Upper lobe of left lung (tissue), 6 donors: ENCODE results near the gene RHOT1. TPM values are rescaled to one million over a fixed set of nuclear protein-coding genes. Genes with fewer than 3 reads are reported as not detected.

Experiments used
- ATAC-seq, 2 donors: fragments of 200-7000 bp; cut with Tn5 transposase; one replicate each; pipeline ENCODE4 v1.9.1; 2022; ENCODE audit warnings: mild to moderate bottlenecking in 2 of 2, moderate library complexity in 2 of 2; ENCODE audit not compliant: low FRiP score in 2 of 2
- DNase-seq, 2 donors: peaks; one replicate each; pipeline ENCODE4 v3.0.0-alpha.2; 2019 to 2020
- H3K27ac ChIP-seq, 4 donors: fragments of 200-600 bp; sonication (generic); one replicate each; pipeline ENCODE4 v1.5.1; 2016 to 2019
- H3K27me3 ChIP-seq, 4 donors: fragments of 200-600 bp; sonication (generic); one replicate each; pipeline ENCODE4 v1.5.1; 2017 to 2019
- H3K36me3 ChIP-seq, 4 donors: fragments of 200-600 bp; sonication (generic); one replicate each; pipeline ENCODE4 v1.5.1; 2016 to 2019
- H3K4me1 ChIP-seq, 4 donors: fragments of 200-600 bp; sonication (generic); one replicate each; pipeline ENCODE4 v1.5.1; 2018 to 2019
- H3K4me3 ChIP-seq, 4 donors: fragments of 200-600 bp; sonication (generic); one replicate each; pipeline ENCODE4 v1.5.1; 2017 to 2019; ENCODE audit warnings: mild to moderate bottlenecking in 2 of 4, moderate library complexity in 1 of 4
- H3K9me3 ChIP-seq, 4 donors: fragments of 200-600 bp; sonication (generic); one replicate each; pipeline ENCODE4 v1.5.1; 2018 to 2019
- EP300 ChIP-seq, 4 donors: sonication (generic); formaldehyde crosslinking; IDR thresholded peaks; one replicate each; pipeline ENCODE4 v1.5.1; 2017; ENCODE audit warnings: antibody characterized with exemption in 4 of 4, control low read depth in 2 of 4
- POLR2A ChIP-seq, 4 donors: fragments of 450-650 bp; IDR thresholded peaks; one replicate each; pipeline ENCODE4 v1.5.1; 2016 to 2017; ENCODE audit warnings: antibody characterized with exemption in 4 of 4, mild to moderate bottlenecking in 2 of 4
- POLR2AphosphoS5 ChIP-seq, 2 donors: sonication (generic); formaldehyde crosslinking; IDR thresholded peaks; one replicate each; pipeline ENCODE4 v1.5.1; 2017; ENCODE audit warnings: antibody characterized with exemption in 2 of 2
- WGBS, 2 donors: methylation state at CpG; one replicate each; pipeline ENCODE4 v1.1.5; 2017 to 2018; 5-methylcytosine and 5-hydroxymethylcytosine counted together
- total RNA-seq, 6 donors: library from RNA; depleted of rRNA in 4 of 6; stranded (reverse); fragments of >200 nt in 4 of 6; gene quantifications; one replicate each; pipeline versions ENCODE4 v1.1.0 to v1.2.1, GENCODE V29; 2016 to 2021
- TF ChIP-seq, protein P1 (sequence below), 6 experiments: fragments of 450-650 bp in 4 of 6; fragments of 200-600 bp in 2 of 6; sonication (generic) in 2 of 6; IDR thresholded peaks; one replicate each; pipeline ENCODE4 v1.5.1; 2016 to 2019; ENCODE audit warnings: antibody characterized with exemption in 6 of 6
- donor health status: DM: no; HTN: no; CAD: no; lungs with moderate emphysema.
- donor health status: DM: no; HTN: yes; CAD: no; lungs with severe emphysema.

RHOT1 gene
- total RNA-seq, 6 donors from 2014 or later: 37.2 to 110 (median 52.2) TPM

DNA sequence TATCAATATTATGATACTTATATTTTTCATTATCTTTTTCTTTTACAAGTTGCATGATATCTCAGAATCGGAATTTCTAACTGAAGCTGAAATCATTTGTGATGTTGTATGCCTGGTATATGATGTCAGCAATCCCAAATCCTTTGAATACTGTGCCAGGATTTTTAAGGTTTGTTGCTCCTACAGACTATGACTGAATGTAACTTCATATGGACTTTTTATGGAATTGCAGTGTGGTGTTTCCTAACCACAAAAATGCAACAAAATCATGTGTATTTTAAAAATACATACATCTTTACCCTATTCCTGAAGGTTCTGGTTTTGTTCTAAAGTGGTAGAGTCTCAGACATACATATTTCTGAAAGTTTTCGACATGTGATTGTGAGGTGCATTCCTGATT lies 64.6 kb downstream of the RHOT1 start:
- H3K4me3 ChIP-seq: no peak overlapping the region
- peaks cover 0 to 7% (median 0%) of the 10 kb centered on the region in 4 donors for H3K4me1 ChIP-seq
- ATAC-seq (no peak), DNase-seq (no peak)
- peaks cover 3 to 78% (median 29%) of the 10 kb centered on the region in 4 donors for H3K36me3 ChIP-seq
- no peak overlapping the region for H3K27ac ChIP-seq
- H3K9me3 ChIP-seq: no peaks in the 10 kb centered on the region
- TF ChIP-seq, protein P1, sequence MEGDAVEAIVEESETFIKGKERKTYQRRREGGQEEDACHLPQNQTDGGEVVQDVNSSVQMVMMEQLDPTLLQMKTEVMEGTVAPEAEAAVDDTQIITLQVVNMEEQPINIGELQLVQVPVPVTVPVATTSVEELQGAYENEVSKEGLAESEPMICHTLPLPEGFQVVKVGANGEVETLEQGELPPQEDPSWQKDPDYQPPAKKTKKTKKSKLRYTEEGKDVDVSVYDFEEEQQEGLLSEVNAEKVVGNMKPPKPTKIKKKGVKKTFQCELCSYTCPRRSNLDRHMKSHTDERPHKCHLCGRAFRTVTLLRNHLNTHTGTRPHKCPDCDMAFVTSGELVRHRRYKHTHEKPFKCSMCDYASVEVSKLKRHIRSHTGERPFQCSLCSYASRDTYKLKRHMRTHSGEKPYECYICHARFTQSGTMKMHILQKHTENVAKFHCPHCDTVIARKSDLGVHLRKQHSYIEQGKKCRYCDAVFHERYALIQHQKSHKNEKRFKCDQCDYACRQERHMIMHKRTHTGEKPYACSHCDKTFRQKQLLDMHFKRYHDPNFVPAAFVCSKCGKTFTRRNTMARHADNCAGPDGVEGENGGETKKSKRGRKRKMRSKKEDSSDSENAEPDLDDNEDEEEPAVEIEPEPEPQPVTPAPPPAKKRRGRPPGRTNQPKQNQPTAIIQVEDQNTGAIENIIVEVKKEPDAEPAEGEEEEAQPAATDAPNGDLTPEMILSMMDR (IDR thresholded peaks at IDR 0.05): no peak
- TF ChIP-seq POLR2AphosphoS5 (IDR thresholded peaks at IDR 0.05) (no peak), POLR2A (IDR thresholded peaks at IDR 0.05) (no peak), EP300 (IDR thresholded peaks at IDR 0.05) (no peak)
- H3K27me3 ChIP-seq: peaks cover 0 to 1% (median 0%) of the 10 kb centered on the region in 4 donors
- WGBS, 2 donors: 90 to 98% methylated on average over 2 of the region's 2 CpGs

DNA sequence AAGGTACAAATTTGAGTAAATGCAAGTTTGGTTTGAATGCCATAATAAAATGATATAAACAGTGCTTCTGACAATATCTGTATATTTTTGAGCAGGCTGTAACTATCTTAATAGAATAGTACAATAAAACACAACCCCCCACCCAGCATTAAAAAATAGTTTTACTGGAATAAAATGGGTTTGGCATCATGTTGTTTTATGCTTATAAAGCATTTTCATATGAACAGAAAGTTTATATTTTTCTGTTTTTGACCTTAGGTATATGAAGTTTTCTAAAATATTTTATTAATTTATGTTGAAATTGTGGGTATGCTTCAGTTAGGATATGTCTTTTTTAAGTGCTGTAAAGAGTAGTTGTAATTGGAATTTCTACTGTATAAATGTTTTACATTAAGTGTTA lies 66.1 kb downstream of the RHOT1 start:
- H3K36me3 ChIP-seq: peaks cover 0 to 84% (median 30%) of the 10 kb centered on the region in 4 donors
- TF ChIP-seq POLR2A (IDR thresholded peaks at IDR 0.05) (no peak), POLR2AphosphoS5 (IDR thresholded peaks at IDR 0.05) (no peak), EP300 (IDR thresholded peaks at IDR 0.05) (no peak)
- TF ChIP-seq, protein P1 (IDR thresholded peaks at IDR 0.05): no peak
- peaks cover 0 to 7% (median 0%) of the 10 kb centered on the region in 4 donors for H3K4me1 ChIP-seq
- no peak overlapping the region for H3K4me3 ChIP-seq
- DNase-seq (no peak), ATAC-seq (no peak)
- peaks cover 0 to 1% (median 0%) of the 10 kb centered on the region in 4 donors for H3K27me3 ChIP-seq
- no peak overlapping the region for H3K27ac ChIP-seq
- no peaks in the 10 kb centered on the region for H3K9me3 ChIP-seq

DNA sequence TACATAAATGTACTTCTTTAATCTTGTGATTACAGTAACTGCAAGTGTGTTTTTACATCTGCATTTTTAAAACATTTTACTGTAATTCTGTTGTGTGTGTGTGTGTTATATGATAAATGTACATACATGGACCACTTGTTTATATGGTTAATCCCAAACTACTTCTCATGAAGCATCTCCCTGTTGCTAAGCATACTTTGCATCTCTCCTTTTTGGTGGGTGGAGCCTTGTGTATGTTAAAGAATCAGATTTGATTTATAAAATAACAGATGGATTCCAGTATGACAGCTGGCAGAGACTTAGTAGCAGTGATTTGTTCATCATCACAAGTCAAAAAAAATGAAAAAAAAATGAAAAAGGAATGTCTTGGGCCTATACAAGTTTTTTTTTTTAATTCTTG lies 67.3 kb downstream of the RHOT1 start:
- TF ChIP-seq, protein P1 (IDR thresholded peaks at IDR 0.05): no peak
- no peak for TF ChIP-seq POLR2A (IDR thresholded peaks at IDR 0.05)
- TF ChIP-seq POLR2AphosphoS5 (IDR thresholded peaks at IDR 0.05): no peak
- no peak for TF ChIP-seq EP300 (IDR thresholded peaks at IDR 0.05)
- H3K36me3 ChIP-seq: peaks cover 0 to 86% (median 26%) of the 10 kb centered on the region in 4 donors

DNA sequence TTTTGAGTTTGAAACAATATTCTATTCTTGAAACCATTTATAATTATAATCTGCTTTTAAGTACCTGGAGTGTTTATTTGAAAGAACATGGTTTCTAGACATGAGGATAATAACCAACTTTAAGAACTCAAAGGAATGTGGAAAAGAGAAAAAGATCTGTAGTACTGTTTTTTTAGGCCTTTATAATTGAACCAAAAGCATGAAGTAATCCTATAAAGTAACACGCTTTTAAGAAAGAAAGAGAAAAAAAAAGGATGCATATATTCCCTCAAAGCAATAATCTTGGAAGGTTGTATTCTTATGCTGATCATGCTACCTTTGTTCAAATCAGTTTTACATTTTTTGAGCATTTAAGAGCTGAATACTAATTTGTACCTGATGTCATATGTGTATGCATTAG lies 69.4 kb downstream of the RHOT1 start:
- Histone ChIP-seq H3K27me3 (peaks cover 0 to 1% (median 0%) of the 10 kb centered on the region in 4 donors), H3K4me1 (no peaks in the 10 kb centered on the region), H3K9me3 (no peaks in the 10 kb centered on the region), H3K27ac (no peak overlapping the region), H3K4me3 (no peak overlapping the region), H3K36me3 (peaks cover 0 to 74% (median 26%) of the 10 kb centered on the region in 4 donors)
- ATAC-seq (no peak), DNase-seq (no peak)
- 97 to 100% methylated on average over 1 of the region's 1 CpG for WGBS, 2 donors
- TF ChIP-seq EP300 (IDR thresholded peaks at IDR 0.05) (no peak), POLR2AphosphoS5 (IDR thresholded peaks at IDR 0.05) (no peak), POLR2A (IDR thresholded peaks at IDR 0.05) (no peak)
- TF ChIP-seq, protein P1 (IDR thresholded peaks at IDR 0.05): no peak

More for the DNA sequence above, 67.3 kb downstream of the RHOT1 start:
- peaks cover 0 to 1% (median 0%) of the 10 kb centered on the region in 4 donors for H3K27me3 ChIP-seq
- no peak for ATAC-seq
- H3K4me3 ChIP-seq: no peak overlapping the region
- no peak overlapping the region for H3K27ac ChIP-seq
- H3K4me1 ChIP-seq: peaks cover 0 to 7% (median 0%) of the 10 kb centered on the region in 4 donors
- H3K9me3 ChIP-seq: no peaks in the 10 kb centered on the region
- no peak for DNase-seq

DNA sequence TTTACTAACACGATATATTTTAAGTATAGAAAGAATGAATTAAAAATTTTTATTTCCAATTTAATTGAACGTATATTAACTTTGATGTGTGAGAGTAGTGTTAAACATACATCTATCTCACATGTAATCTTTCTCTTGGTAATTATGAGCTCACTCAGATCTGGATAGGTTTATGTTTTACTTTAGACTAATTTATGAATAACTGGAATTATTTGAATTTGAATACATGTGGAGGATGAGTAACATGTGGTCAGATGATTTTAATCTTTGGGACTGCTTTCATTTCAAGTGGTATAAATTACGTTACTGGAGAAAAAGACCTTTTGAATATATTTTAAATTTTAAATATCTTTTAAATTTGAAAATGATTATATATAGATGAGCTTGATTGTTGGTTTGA lies 73.4 kb downstream of the RHOT1 start:
- 91 to 94% methylated on average over 3 of the region's 3 CpGs for WGBS, 2 donors
- TF ChIP-seq EP300 (IDR thresholded peaks at IDR 0.05): no peak
- TF ChIP-seq, protein P1 (IDR thresholded peaks at IDR 0.05): no peak
- TF ChIP-seq POLR2A (IDR thresholded peaks at IDR 0.05): no peak
- no peak for TF ChIP-seq POLR2AphosphoS5 (IDR thresholded peaks at IDR 0.05)
- Histone ChIP-seq H3K4me3 (no peak overlapping the region), H3K9me3 (no peaks in the 10 kb centered on the region), H3K4me1 (no peaks in the 10 kb centered on the region), H3K36me3 (peaks cover 0 to 57% (median 12%) of the 10 kb centered on the region in 4 donors), H3K27ac (no peak overlapping the region), H3K27me3 (no peaks in the 10 kb centered on the region)
- DNase-seq (no peak), ATAC-seq (no peak)
